Measurements from ENCODE around the gene MTM1.
A peak's percentile ranks its signal among the peaks of the same experiment; 100 is the strongest.

Gene MTM1

DNA sequence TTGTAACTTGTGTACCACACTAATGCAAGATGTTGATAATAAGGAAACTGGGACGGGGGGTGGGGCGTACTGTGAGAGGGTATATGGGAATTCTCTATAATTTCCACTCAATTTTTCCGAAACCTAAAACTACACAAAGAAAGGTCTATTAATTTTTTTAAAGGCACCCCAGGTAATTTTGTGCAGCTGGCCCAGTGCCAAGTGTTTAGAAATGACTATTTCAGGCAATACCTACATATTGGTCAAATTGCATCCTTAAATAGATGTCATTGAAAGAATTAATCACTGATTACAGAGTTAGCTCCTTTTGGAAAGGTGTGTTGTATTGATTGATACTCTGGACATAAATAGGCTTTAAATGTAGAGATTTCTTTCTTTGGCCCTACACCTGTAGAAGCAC is 114.7 kb downstream of the MTM1 start:
- no peak for DNase-seq

DNA sequence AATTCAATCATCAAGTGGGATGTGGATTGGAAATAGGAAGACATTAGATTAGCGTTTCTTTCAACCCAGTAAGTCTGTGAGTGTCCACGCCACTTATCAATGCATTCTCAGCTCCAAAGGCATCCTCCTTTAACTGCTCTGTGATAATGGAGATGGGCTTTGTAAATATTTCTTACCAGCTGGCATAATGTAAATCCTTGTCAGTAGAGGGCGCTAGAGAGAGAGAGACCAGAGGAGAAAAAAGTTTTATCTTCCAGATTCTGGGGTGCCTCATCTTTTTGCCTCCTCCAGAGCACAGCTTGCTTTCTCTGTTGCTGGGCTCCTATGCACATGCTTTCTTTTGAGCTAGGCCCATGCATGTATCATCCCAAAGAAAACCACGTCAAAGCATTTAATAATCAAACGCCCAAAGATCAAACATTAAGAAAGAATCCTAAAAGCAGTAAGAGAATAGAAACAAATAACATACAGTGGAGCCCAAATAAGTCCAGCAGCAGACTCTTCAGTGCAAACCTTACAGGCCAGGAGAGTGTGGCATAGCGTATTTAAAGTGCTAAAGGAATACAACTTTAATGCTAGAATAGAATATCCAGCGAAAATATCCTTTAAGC is 115.2 kb downstream of the MTM1 start:
- no peak for DNase-seq

DNA sequence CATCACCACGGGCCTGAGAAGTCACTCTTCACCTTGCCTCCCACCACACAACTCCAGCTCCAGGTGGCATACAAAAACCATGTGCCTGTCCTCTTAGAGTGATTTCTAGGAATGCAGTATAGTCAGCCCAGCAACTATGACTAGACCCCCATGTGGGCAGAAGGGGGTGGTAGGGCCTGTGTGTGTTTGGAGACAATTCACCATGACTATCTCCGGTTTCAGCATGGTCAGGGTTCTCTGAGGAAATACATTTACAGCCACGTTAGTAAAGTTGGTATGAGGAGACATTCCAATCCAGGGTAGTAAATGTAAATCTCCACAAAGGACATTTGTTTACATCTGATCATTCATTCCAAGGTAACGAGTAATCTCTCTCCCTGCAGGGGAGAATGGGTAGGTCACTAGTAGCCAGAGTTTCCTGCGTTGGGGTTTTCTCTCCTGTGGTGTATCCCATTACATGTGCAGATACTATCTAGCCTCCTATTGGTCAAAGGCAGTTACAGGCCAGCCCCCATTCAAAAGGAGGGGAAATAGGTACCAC is 120.6 kb downstream of the MTM1 start:
- no peak for DNase-seq

- DNase-seq, result no peak
These were observed 121.7 kb downstream of the MTM1 start for GRCh38 chrX:150690126-150690525.

GRCh38 chrX:150692296-150692695 is 123.9 kb downstream of the MTM1 start:
- DNase-seq, result no peak

GRCh38 chrX:150692831-150693724 is 124.7 kb downstream of the MTM1 start, which contains the start of gene MTMR1:
Gene MTMR1 (plus strand): TSS chrX:150693396. CDS start chrX:150693531, 135 bp downstream.
- peak in 3 of 4 experiments; percentile 14 to 48 (median 17) for DNase-seq

- peak; percentile 5 to 61 (median 29) for DNase-seq
These were observed 125.5 kb downstream of the MTM1 start for GRCh38 chrX:150693725-150694574.

- DNase-seq, result no peak
These were observed 126.5 kb downstream of the MTM1 start for GRCh38 chrX:150694738-150695410.

- no peak for DNase-seq
These were observed 127.9 kb downstream of the MTM1 start for GRCh38 chrX:150696331-150696730.

GRCh38 chrX:150696866-150697265 is 128.4 kb downstream of the MTM1 start:
- no peak for DNase-seq

DNA sequence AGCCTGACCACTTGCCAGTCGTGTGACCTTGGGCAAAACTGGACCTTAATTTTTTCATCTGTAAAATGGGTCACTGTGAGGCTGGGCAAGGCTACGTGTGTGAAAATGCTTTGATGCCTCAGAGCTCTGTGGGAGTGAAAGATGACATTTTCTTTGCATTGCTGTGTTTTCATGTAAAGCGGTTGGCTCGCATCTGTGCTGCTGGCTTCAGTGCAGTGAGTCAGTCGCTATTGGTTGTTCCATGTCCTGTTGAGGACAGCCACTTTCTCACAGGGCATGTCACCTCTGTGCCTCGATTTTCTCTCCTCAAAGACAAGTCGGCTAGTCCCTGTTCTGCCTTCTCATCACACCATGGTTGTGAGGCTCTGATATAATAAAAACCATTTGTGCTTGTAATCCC is 129.2 kb downstream of the MTM1 start:
- DNase-seq, result no peak

GRCh38 chrX:150698981-150699380 is 130.6 kb downstream of the MTM1 start:
- no peak for DNase-seq

DNA sequence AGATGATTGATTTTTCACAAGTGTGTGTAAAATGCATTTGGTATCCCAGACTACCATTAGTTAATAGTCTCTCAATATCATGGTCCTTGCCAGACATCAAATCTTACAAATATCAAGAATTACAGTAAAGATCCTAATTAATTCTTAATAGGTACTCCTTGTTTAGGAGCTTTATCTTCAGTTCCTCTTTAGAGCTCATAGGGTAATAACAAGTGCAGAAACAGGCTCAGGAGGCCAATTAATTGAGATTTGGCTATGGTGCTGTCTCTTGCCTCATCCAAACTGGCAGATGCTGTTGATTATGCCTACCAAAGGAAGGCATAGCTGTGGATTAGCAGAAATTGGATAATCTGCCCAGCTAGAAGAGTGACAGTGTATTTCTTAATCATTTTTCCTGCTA is 131.7 kb downstream of the MTM1 start:
- no peak for DNase-seq

DNA sequence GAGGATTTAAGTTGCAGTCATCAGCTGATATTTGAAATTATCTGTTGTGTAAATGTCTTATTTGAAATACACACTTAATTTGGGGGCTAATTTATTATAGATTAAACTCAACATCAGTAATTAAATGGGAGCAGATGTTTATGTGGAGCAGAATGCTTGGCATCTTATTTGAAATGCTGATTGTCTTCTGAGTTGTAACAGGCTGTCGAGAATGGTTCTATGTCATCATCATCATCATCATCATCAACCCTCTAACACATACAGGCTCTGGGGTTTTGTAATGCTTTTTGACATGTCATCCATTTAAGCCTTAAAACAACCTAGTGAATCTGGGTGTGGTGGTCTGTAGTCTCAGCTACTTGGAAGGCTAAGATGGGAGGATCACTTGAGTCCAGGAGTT is 133.0 kb downstream of the MTM1 start:
- no peak for DNase-seq

DNA sequence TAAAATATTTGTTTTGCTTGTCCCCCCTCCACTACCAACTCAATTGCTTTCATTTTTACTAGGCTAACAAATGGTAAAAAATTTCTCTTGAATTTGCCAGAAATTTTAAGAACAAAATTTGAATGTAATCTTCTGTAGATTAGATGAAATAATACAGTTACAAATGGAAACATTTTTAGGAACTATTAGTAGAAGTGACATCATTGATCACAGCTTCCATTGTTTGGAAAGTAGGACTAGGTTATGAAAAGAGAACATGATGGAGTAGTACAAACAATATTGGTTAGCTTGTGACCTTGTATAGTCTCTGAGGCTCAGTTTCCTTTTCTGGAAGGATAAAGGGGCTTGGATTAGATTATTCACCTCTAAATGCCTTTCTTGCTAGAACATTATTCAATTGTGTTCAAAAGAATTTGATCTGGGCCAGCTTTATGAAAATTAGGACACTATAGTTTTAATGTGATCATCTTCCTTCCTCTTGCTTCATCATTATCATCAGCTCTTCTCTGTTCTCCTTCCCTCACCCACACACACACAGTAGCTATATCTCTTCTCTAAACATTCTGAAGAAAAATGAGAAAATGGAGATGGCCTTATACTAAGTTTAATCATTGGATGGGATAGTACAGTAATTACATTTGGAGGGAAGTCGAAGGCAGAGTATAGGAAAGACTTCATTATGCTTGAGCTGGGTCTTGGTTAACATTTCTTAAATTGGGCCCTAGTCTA is 134.7 kb downstream of the MTM1 start:
- no peak for DNase-seq

DNA sequence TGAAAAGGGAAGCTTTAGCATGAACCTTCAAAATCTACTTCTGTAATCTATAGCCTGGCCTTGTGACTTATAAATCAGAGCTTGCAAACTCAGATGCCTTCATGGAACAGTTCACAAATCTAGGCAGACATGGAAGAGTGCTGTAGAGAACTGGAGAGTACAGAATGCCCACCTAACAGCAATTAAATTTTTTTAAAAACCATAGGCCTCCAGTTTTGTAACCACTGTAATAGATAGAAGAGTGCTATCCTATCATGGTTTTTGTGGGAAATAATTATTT is 135.2 kb downstream of the MTM1 start:
- no peak for DNase-seq

GRCh38 chrX:150704030-150704613 is 135.7 kb downstream of the MTM1 start:
- DNase-seq, result no peak

DNA sequence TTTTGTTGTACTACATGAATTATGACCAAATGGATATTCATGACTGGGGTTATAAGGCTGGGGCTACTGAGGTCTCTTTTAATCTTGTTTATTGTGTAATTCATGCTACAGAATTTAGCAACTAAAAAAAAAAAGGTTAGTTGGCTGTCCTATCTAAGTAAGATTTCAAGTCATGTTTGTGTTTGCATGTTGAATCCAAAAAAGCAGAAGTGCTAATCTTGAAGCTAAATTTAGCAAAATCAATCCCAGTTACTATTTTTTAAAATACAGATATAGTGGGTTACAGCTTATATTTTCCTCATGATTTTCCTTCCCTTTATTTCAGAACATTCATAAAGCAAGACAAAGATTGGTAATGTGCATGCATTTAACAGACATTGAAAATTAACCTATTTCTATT is 144.2 kb downstream of the MTM1 start:
- DNase-seq, result no peak

GRCh38 chrX:150715184-150715583 is 146.8 kb downstream of the MTM1 start:
- no peak for DNase-seq

DNA sequence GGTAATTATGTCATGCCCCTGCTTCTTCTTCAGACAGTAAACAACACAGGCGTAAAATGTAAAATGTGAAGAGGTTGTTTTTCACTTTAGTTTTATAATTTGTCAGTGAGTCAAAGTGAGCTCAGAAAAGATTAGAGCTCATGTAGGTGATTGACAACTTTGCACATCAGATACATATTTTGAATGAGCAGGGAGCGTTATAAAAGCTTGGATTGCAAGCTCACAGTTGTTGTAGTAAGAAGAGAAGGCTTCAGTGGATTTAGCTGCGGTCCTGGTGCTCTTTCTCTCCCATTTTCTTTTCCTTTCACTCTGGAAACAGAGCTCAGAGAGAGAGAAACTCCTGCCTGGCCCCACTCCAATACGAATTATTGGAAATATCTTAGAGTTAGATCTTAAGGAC is 151.2 kb downstream of the MTM1 start:
- DNase-seq, result no peak

Measured in activated naive CD4-positive, alpha-beta T cell (primary cell).